Subcutaneous abdominal adipose tissue (tissue), 5 donors: ENCODE results near the gene LBP.
"Not testable (repeated sequence)": the region's sequence is repeated elsewhere in the genome, so short reads cannot be mapped to it uniquely, and the experiment has no call there.

Experiments used
- H3K27ac ChIP-seq: one replicate; pipeline ENCODE4 v1.7.0; 2013; ENCODE audit warnings: low read depth, mild to moderate bottlenecking, inconsistent platforms, low read length, moderate library complexity
- H3K27me3 ChIP-seq, 5 donors: one replicate each; pipeline ENCODE4 v1.7.0; 2013; ENCODE audit warnings: low read length in 5 of 5, inconsistent platforms in 1 of 5; ENCODE audit not compliant: control insufficient read depth in 5 of 5, insufficient read depth in 4 of 5
- H3K36me3 ChIP-seq, 5 donors: one replicate each; pipeline ENCODE4 v1.7.0; 2013; ENCODE audit warnings: low read length in 5 of 5; ENCODE audit not compliant: control insufficient read depth in 5 of 5, insufficient read depth in 5 of 5
- H3K4me1 ChIP-seq, 5 donors: one replicate each; pipeline ENCODE4 v1.7.0; 2013; ENCODE audit warnings: low read length in 5 of 5, mild to moderate bottlenecking in 3 of 5, moderate library complexity in 1 of 5; ENCODE audit not compliant: control insufficient read depth in 5 of 5, insufficient read depth in 5 of 5
- H3K4me3 ChIP-seq, 5 donors: one replicate each; pipeline ENCODE4 v1.7.0; 2013; ENCODE audit warnings: low read length in 5 of 5, low read depth in 1 of 5
- H3K9ac ChIP-seq, 5 donors: one replicate each; pipeline ENCODE4 v1.7.0; 2013; ENCODE audit warnings: low read length in 5 of 5, mild to moderate bottlenecking in 4 of 5, moderate library complexity in 3 of 5
- H3K9me3 ChIP-seq, 5 donors: one replicate each; pipeline ENCODE4 v1.7.0; 2013; ENCODE audit warnings: low read length in 5 of 5; ENCODE audit not compliant: control insufficient read depth in 5 of 5
- donor health status: healthy.
- donor health status: healthy.
- donor health status: healthy.
- donor health status: healthy.
- donor health status: healthy.

LBP gene

GRCh38 chr20:38305541-38305940 is 40.7 kb upstream of the LBP start:
- Histone ChIP-seq H3K4me3 (no peak overlapping the region), H3K9ac (no peak overlapping the region), H3K4me1 (peaks cover 0 to 12% (median 0%) of the 10 kb centered on the region in 5 donors), H3K27ac (no peak overlapping the region), H3K36me3 (no peaks in the 10 kb centered on the region), H3K27me3 (peaks cover 0 to 10% (median 0%) of the 10 kb centered on the region in 5 donors), H3K9me3 (peaks cover 0 to 8% (median 2%) of the 10 kb centered on the region in 5 donors)

GRCh38 chr20:38306379-38306778 is 39.9 kb upstream of the LBP start:
- Histone ChIP-seq H3K9me3 (peaks cover 0 to 8% (median 2%) of the 10 kb centered on the region in 5 donors), H3K4me3 (no peak overlapping the region), H3K27me3 (peaks cover 0 to 11% (median 0%) of the 10 kb centered on the region in 5 donors), H3K9ac (no peak overlapping the region), H3K36me3 (no peaks in the 10 kb centered on the region), H3K4me1 (peaks cover 0 to 12% (median 0%) of the 10 kb centered on the region in 5 donors), H3K27ac (no peak overlapping the region)

DNA sequence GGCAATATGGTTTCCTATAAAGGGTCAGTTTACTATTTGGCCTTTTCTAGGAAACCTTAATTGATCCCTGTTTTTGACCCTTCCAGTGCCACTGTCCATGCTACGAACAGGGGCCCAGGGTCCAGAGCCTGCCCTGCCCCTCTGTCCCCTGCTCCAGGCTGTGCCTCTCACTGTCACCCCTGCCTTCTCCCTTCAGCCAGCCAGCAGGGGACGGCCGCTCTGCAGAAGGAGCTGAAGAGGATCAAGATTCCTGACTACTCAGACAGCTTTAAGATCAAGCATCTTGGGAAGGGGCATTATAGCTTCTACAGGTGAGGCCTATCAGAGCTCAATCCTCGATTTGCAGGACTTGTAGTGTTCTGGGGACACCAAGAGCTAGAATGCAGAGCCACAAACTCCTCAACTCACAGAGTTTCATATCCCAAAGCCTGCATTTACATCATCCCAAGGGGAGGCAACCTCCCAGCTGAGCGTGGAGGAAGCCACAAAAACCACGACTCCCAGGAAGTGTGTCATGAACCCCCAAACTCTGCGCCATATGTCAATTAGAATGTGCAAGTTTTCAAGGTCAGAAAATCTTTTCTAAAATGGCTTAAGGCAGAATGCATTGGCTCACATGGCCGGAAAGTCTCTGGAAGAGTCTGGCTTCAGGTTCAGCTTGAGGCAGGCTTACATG is 38.8 kb upstream of the LBP start:
- H3K4me1 ChIP-seq: peaks cover 0 to 12% (median 0%) of the 10 kb centered on the region in 5 donors
- H3K27me3 ChIP-seq: peaks cover 0 to 17% (median 0%) of the 10 kb centered on the region in 5 donors
- H3K4me3 ChIP-seq: no peak overlapping the region
- peaks cover 0 to 8% (median 2%) of the 10 kb centered on the region in 5 donors for H3K9me3 ChIP-seq
- H3K27ac ChIP-seq: no peak overlapping the region
- no peak overlapping the region for H3K9ac ChIP-seq
- H3K36me3 ChIP-seq: no peaks in the 10 kb centered on the region

DNA sequence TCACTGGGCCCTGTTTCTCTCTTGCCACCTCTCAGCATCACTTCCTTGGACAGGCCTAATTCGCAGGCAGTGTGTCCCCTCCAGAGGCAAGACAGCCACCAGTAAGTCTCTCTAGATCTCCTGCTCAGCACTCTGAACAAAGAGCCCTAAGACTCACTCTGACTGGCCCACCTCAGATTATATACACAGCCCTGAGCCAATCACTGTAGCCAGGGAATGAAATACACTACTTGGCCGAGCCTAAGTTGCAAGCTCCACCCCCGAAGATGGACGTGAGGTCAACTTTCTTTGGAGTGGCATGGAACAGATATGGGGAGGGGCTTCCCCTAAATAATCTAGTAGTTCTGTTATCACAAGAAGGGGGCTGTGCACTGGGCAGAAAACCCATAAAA is 38.2 kb upstream of the LBP start:
- H3K4me1 ChIP-seq: peaks cover 0 to 12% (median 0%) of the 10 kb centered on the region in 5 donors
- peaks cover 0 to 8% (median 2%) of the 10 kb centered on the region in 5 donors for H3K9me3 ChIP-seq
- no peak overlapping the region for H3K4me3 ChIP-seq
- H3K27me3 ChIP-seq: peaks cover 0 to 17% (median 0%) of the 10 kb centered on the region in 5 donors
- no peak overlapping the region for H3K27ac ChIP-seq
- H3K9ac ChIP-seq: no peak overlapping the region
- H3K36me3 ChIP-seq: no peaks in the 10 kb centered on the region

DNA sequence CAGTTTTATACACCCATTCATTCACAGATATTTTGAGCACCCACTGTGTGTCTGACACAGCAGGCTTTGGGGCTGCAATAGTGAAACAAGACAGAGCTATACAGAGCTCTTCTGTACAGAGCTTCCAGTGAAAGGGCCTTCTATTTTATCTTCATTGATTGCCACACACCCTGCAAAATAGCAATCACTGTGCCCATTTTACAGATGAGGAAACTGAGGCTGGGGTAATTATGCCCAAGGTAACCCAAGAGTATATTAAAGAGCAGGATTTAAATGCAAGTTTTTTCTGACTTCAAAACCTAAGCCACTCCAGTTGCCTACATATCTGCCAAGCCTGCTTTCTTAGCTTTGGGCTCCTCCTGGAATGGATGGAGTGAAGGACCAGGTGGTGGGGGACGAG is 37.8 kb upstream of the LBP start:
- H3K27me3 ChIP-seq: peaks cover 0 to 17% (median 0%) of the 10 kb centered on the region in 5 donors
- H3K4me3 ChIP-seq: no peak overlapping the region
- H3K9me3 ChIP-seq: peaks cover 0 to 8% (median 2%) of the 10 kb centered on the region in 5 donors
- no peaks in the 10 kb centered on the region for H3K36me3 ChIP-seq
- peaks cover 0 to 11% (median 0%) of the 10 kb centered on the region in 5 donors for H3K4me1 ChIP-seq
- H3K9ac ChIP-seq: no peak overlapping the region
- no peak overlapping the region for H3K27ac ChIP-seq

DNA sequence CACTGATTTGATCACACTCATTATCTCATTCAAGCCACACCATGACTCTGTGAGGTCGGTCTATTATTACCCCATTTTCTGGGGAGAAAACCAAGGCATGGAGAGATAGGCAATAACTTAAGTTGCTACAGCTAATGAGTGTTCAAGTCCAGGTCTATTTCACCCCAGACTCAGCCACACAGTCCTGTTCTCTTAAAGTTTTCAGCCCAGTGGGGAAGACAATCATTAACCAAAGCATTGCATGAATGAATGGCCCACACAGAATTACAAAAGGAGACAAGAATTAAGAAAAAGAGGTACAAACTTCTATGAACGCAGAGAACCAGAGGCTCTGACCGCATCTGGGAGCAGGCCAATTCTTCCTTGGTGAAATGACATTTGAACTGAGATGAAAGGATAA is 35.2 kb upstream of the LBP start:
- H3K36me3 ChIP-seq: no peaks in the 10 kb centered on the region
- peaks cover 0 to 17% (median 0%) of the 10 kb centered on the region in 5 donors for H3K27me3 ChIP-seq
- no peaks in the 10 kb centered on the region for H3K4me1 ChIP-seq
- H3K9me3 ChIP-seq: peaks cover 0 to 11% (median 2%) of the 10 kb centered on the region in 5 donors
- H3K9ac ChIP-seq: no peak overlapping the region
- H3K27ac ChIP-seq: no peak overlapping the region
- H3K4me3 ChIP-seq: no peak overlapping the region

DNA sequence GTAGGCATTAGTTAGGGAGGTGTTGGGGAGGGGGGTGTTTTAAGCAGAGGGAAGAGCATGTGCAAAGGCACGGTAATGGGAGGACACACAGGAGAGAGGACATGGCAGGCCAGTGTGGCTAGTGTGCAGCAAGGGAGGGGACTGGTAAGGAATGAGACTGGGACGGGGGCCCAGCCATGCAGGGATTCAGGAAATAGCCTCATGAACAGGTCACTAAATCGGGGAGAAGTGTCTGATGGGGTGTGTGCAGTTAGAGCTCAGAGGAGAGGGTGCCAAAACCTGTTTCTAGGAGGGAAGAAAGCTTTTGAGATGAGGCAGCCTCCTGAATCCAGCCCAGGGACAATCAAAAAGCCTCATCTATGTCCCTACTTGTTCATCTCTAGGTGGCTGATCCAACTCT is 34.8 kb upstream of the LBP start:
- Histone ChIP-seq H3K4me1 (no peaks in the 10 kb centered on the region), H3K9ac (no peak overlapping the region), H3K27ac (no peak overlapping the region), H3K4me3 (no peak overlapping the region), H3K27me3 (peaks cover 0 to 17% (median 0%) of the 10 kb centered on the region in 5 donors), H3K9me3 (peaks cover 0 to 11% (median 2%) of the 10 kb centered on the region in 5 donors), H3K36me3 (no peaks in the 10 kb centered on the region)

DNA sequence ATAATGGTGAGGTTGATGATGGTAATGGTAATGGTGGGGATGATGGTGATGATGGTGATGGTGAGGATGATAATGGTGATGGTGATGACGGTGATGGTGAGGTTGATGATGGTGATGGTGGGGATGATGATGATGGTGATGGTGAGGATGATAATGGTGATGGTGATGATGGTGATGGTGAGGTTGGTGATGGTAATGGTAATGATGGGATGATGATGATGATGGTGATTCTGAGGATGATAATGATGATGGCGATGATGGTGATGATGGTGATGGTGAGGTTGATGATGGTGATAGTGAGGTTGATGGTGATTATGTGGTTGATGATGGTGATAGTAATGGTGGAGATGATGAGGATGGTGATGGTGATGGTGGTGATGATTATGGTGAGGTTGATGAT is 32.6 kb upstream of the LBP start:
- Histone ChIP-seq H3K36me3 (no peaks in the 10 kb centered on the region), H3K4me1 (no peaks in the 10 kb centered on the region), H3K9me3 (peaks cover 0 to 11% (median 2%) of the 10 kb centered on the region in 5 donors), H3K9ac (no peak overlapping the region), H3K27ac (no peak overlapping the region), H3K4me3 (no peak overlapping the region), H3K27me3 (peaks cover 0 to 13% (median 0%) of the 10 kb centered on the region in 5 donors)

GRCh38 chr20:38314350-38314749 is 31.9 kb upstream of the LBP start:
- H3K4me3 ChIP-seq, H3K27ac ChIP-seq, H3K36me3 ChIP-seq, H3K4me1 ChIP-seq, H3K9ac ChIP-seq, H3K9me3 ChIP-seq: not testable (repeated sequence)
- peaks cover 0 to 14% (median 0%) of the 10 kb centered on the region in 5 donors for H3K27me3 ChIP-seq

- peaks cover 0 to 6% (median 0%) of the 10 kb centered on the region in 5 donors for H3K9me3 ChIP-seq
These were observed 30.9 kb upstream of the LBP start for GRCh38 chr20:38315290-38315966.

More at GRCh38 chr20:38315290-38315966, 30.9 kb upstream of the LBP start:
- H3K27me3 ChIP-seq: peaks cover 0 to 13% (median 3%) of the 10 kb centered on the region in 5 donors
- H3K9ac ChIP-seq: no peak overlapping the region
- no peak overlapping the region for H3K4me3 ChIP-seq
- no peaks in the 10 kb centered on the region for H3K4me1 ChIP-seq
- no peaks in the 10 kb centered on the region for H3K36me3 ChIP-seq
- no peak overlapping the region for H3K27ac ChIP-seq
